GM12878 (cell line): ENCODE results near the gene PCYOX1L. TPM values are rescaled to one million over a fixed set of nuclear protein-coding genes. Genes with fewer than 3 reads are reported as not detected.

Experiments used
- ATAC-seq: fragments of 200-7000 bp; cut with Tn5 transposase; 3 replicates; pipeline ENCODE4 v1.9.1; 2020; ENCODE audit warnings: mild to moderate bottlenecking, moderate library complexity
- BruUV-seq: library from RNA; stranded (reverse); fragments of 400-500 nt; replicated peaks from 2 replicates; lab custom pipeline; 2021; lab: Mats Ljungman, UMichigan
- CTCF ChIA-PET: fragments of 300-600 bp; sonication (Branson Sonifier 250); formaldehyde crosslinking; extraction: SDS; loops from one replicate; lab custom pipeline; 2021; ENCODE audit warnings: inconsistent platforms; lab: Yijun Ruan, JAX
- POLR2A ChIA-PET: fragments of 350-600 bp; formaldehyde crosslinking; extraction: SDS; loops from one replicate; lab custom pipeline; 2021; ENCODE audit warnings: inconsistent platforms; lab: Charles Lee
- RAD21 ChIA-PET: fragments of 300-600 bp; sonication (Branson Sonifier 250); formaldehyde crosslinking; loops from one replicate; lab custom pipeline; 2023; ENCODE audit warnings: antibody characterized with exemption; ENCODE audit not compliant: unreplicated experiment; lab: Charles Lee
- SMC1A ChIA-PET: fragments of 300-600 bp; sonication (Branson Sonifier 250); formaldehyde crosslinking; loops from one replicate; lab custom pipeline; 2023; ENCODE audit not compliant: unreplicated experiment, uncharacterized antibody; lab: Charles Lee
- DNase-seq: peaks from one replicate; pipeline ENCODE4 v3.0.0-alpha.2; 2011; ENCODE audit warnings: low read depth, low spot score
- FAIRE-seq: peaks from 3 replicates; lab custom pipeline; 2011; peaks lifted over from hg19 to GRCh38; lab: Jason Lieb, UNC
- H2AFZ ChIP-seq: 2 replicates; pipeline ENCODE4 v1.6.0; 2011; ENCODE audit warnings: low read depth, low read length, control low read depth; ENCODE audit not compliant: control insufficient read depth
- H3K27ac ChIP-seq: 2 replicates; pipeline ENCODE4 v1.5.1; 2011; ENCODE audit warnings: control low read depth; ENCODE audit not compliant: control insufficient read depth, insufficient read depth
- H3K27me3 ChIP-seq, 2 experiments: replicated peaks in 1 of 2; 2 replicates each; pipeline versions ENCODE4 v1.6.0 to v1.6.1; 2011; ENCODE audit warnings: low read length in 1 of 2; ENCODE audit not compliant: control insufficient read depth in 2 of 2, insufficient read depth in 2 of 2
- H3K36me3 ChIP-seq, 2 experiments: 2 replicates each; pipeline ENCODE4 v1.5.1; 2011; ENCODE audit warnings: low read length in 1 of 2; ENCODE audit not compliant: control insufficient read depth in 2 of 2, insufficient read depth in 2 of 2
- H3K4me1 ChIP-seq: 2 replicates; pipeline ENCODE4 v1.6.1; 2011; ENCODE audit warnings: mild to moderate bottlenecking, low read length, moderate library complexity, mixed read lengths; ENCODE audit not compliant: control insufficient read depth, insufficient read depth
- H3K4me2 ChIP-seq: 2 replicates; pipeline ENCODE4 v1.6.0; 2011; ENCODE audit warnings: control low read depth; ENCODE audit not compliant: control insufficient read depth, insufficient read depth
- H3K4me3 ChIP-seq: fragments of 200-600 bp; sonication (generic); 2 replicates; pipeline ENCODE4 v1.5.1; 2016
- H3K79me2 ChIP-seq: 2 replicates; pipeline ENCODE4 v1.6.0; 2011; ENCODE audit warnings: low read length; ENCODE audit not compliant: control insufficient read depth, insufficient read depth
- H3K9ac ChIP-seq: 2 replicates; pipeline ENCODE4 v1.8.0; 2011; ENCODE audit warnings: low read length, control low read depth, mixed read lengths; ENCODE audit not compliant: control insufficient read depth, insufficient read depth
- H3K9me3 ChIP-seq: replicated peaks from 3 replicates; pipeline ENCODE4 v1.5.1; 2011; ENCODE audit warnings: mild to moderate bottlenecking, low read length; ENCODE audit not compliant: control insufficient read depth, insufficient read depth
- H4K20me1 ChIP-seq: 2 replicates; pipeline ENCODE4 v1.6.0; 2011; ENCODE audit not compliant: control insufficient read depth, insufficient read depth
- CBX3 ChIP-seq: fragments of 200-600 bp; sonication (generic); IDR thresholded peaks from 2 replicates; pipeline ENCODE4 v1.6.1; 2016; ENCODE audit warnings: low read depth, borderline replicate concordance
- CHD2 ChIP-seq: IDR thresholded peaks from 2 replicates; pipeline ENCODE4 v1.6.1; 2011; ENCODE audit warnings: low read depth, low read length, improper control_type of control experiment, borderline replicate concordance
- FOXK2 ChIP-seq: fragments of 450-650 bp; IDR thresholded peaks from 2 replicates; pipeline ENCODE4 v1.6.1; 2017; ENCODE audit warnings: mild to moderate bottlenecking, moderate library complexity
- FOXM1 ChIP-seq: IDR thresholded peaks from 2 replicates; pipeline ENCODE4 v1.6.1; 2012; ENCODE audit warnings: low read depth, mild to moderate bottlenecking, inconsistent platforms, low read length, moderate library complexity
- HDGF ChIP-seq: fragments of 450-650 bp; IDR thresholded peaks from 2 replicates; pipeline ENCODE4 v1.6.1; 2016; ENCODE audit warnings: antibody characterized with exemption
- KDM1A ChIP-seq: fragments of 200-600 bp; sonication (generic); IDR thresholded peaks from 2 replicates; pipeline ENCODE4 v1.6.1; 2016; ENCODE audit warnings: borderline replicate concordance
- KLF5 ChIP-seq: fragments of 450-650 bp; IDR thresholded peaks from 2 replicates; pipeline ENCODE4 v1.6.1; 2014; ENCODE audit warnings: mild to moderate bottlenecking; ENCODE audit not compliant: partially characterized antibody
- MEF2B ChIP-seq: fragments of 450-650 bp; IDR thresholded peaks from 2 replicates; pipeline ENCODE4 v1.6.1; 2018; ENCODE audit warnings: mild to moderate bottlenecking, moderate library complexity; ENCODE audit not compliant: partially characterized antibody, poor library complexity, severe bottlenecking
- MTA3 ChIP-seq: IDR thresholded peaks from 2 replicates; pipeline ENCODE4 v1.6.1; 2012; ENCODE audit warnings: low read length, inconsistent platforms, borderline replicate concordance
- MYC ChIP-seq: IDR thresholded peaks from 2 replicates; pipeline ENCODE4 v1.6.1; 2011; ENCODE audit warnings: mild to moderate bottlenecking, low read length, moderate library complexity, inconsistent platforms; ENCODE audit not compliant: insufficient read depth, insufficient replicate concordance, insufficient read length, severe bottlenecking
- NFXL1 ChIP-seq: fragments of 450-650 bp; IDR thresholded peaks from 2 replicates; pipeline ENCODE4 v1.6.1; 2017; ENCODE audit warnings: antibody characterized with exemption, mild to moderate bottlenecking, borderline replicate concordance
- PAX8 ChIP-seq: fragments of 450-650 bp; IDR thresholded peaks from 2 replicates; pipeline ENCODE4 v1.6.1; 2017; ENCODE audit warnings: mild to moderate bottlenecking, moderate library complexity
- TAF1 ChIP-seq: IDR thresholded peaks from 2 replicates; pipeline ENCODE4 v1.6.1; 2011; ENCODE audit warnings: mild to moderate bottlenecking, low read depth, low read length, borderline replicate concordance
- TCF12 ChIP-seq: IDR thresholded peaks from 2 replicates; pipeline ENCODE4 v1.6.1; 2011; ENCODE audit warnings: low read depth, mild to moderate bottlenecking, low read length
- ZNF687 ChIP-seq: fragments of 450-650 bp; IDR thresholded peaks from 2 replicates; pipeline ENCODE4 v1.6.1; 2017; ENCODE audit warnings: mild to moderate bottlenecking, moderate library complexity
- WGBS: methylation state at CpG from one replicate; pipeline ENCODE4 v1.1.6; 2016; ENCODE audit warnings: low lambda C conversion rate; ENCODE audit not compliant: insufficient replicate concordance, insufficient coverage; ENCODE audit errors: missing lambda C conversion rate; 5-methylcytosine and 5-hydroxymethylcytosine counted together
- in situ Hi-C: fragments of 300-500 bp; cut with MboI; formaldehyde crosslinking; loops from 9 replicates; pipeline ENCODE4 v1.14.3; 2018; ENCODE audit warnings: mixed read lengths
- intact Hi-C: fragments of 100-400 bp; cut with micrococcal nuclease; formaldehyde crosslinking; loops from one replicate; pipeline ENCODE4 v1.14.2; 2022; ENCODE audit not compliant: unreplicated experiment
- polyA plus RNA-seq, 11 experiments: library from polyadenylated mRNA; depleted of rRNA in 4 of 11; unstranded in 6 of 11; stranded (reverse) in 5 of 11; fragments of >200 nt; fragmentation: Nextera tagmentation in 4 of 11; fragmentation: Illumina TruSeq in 1 of 11; extraction: Ambion mirVana in 4 of 11; extraction: Trizol in 1 of 11; gene quantifications; 1 replicate in 1 of 11; 2 replicates in 10 of 11; pipeline versions ENCODE4 v1.2.1 to v1.2.3, GENCODE V29; 2011 to 2016; ENCODE audit warnings: inconsistent platforms in 2 of 11, missing spikeins in 2 of 11, low read depth in 1 of 11
- total RNA-seq, 4 experiments: library from RNA; depleted of rRNA in 3 of 4; stranded (reverse); fragments of >200 nt in 3 of 4; fragmentation: Illumina TruSeq in 1 of 4; extraction: Trizol in 1 of 4; gene quantifications; 2 replicates each; pipeline versions ENCODE4 v1.2.1 to v1.2.3, GENCODE V29; 2013 to 2021
- TF ChIP-seq, protein P1 (sequence below): fragments of 450-650 bp; IDR thresholded peaks from 2 replicates; pipeline ENCODE4 v1.6.1; 2017; ENCODE audit warnings: mild to moderate bottlenecking

The PCYOX1L gene
- total and polyA plus RNA-seq, 10 of the 15 experiments (the other 5 are each of a cell fraction or from before 2014, with no cell fraction given): 2.9 to 17.0 (median 12.9) TPM

GRCh38 chr5:149389552-149390495 lies 32.0 kb downstream of the PCYOX1L start:
- H3K4me3 ChIP-seq: no peak overlapping the region
- no peaks in the 10 kb centered on the region for H3K79me2 ChIP-seq
- H3K27ac ChIP-seq: no peak overlapping the region
- SMC1A ChIA-PET: interaction anchor here (0.8 to 2.3 kb wide), 6 partner anchors 42 to 229 kb away, joined by 3 to 5 read pairs (median 4); no protein-coding TSS in a partner anchor
- in situ Hi-C loops (no loop called here), intact Hi-C loops (no loop called here)
- H3K9me3 ChIP-seq: no peaks in the 10 kb centered on the region
- no TSS peak for BruUV-seq
- 23% methylated on average over 11 of the region's 11 CpGs for WGBS
- POLR2A ChIA-PET: interaction anchor here (0.6 kb wide), 1 partner anchor 53 kb away, joined by 3 read pairs; no protein-coding TSS in a partner anchor
- H3K4me1 ChIP-seq: no peaks in the 10 kb centered on the region
- ATAC-seq: no peak
- H2AFZ ChIP-seq: no peak overlapping the region
- no peaks in the 10 kb centered on the region for H4K20me1 ChIP-seq
- H3K27me3 ChIP-seq: peaks cover 2% of the 10 kb centered on the region in 2 experiments; a peak in 2 of 4 replicates
- FAIRE-seq: no peak
- CTCF ChIA-PET: interaction anchor here (0.6 to 12.8 kb wide), 13 partner anchors 8 to 177 kb away, joined by 3 to 137 read pairs (median 4); no protein-coding TSS in a partner anchor
- no peak overlapping the region for H3K9ac ChIP-seq
- DNase-seq: no peak
- RAD21 ChIA-PET: interaction anchor here (0.6 to 1.6 kb wide), 2 partner anchors 11 to 33 kb away, joined by 3 to 4 read pairs; no protein-coding TSS in a partner anchor
- no peaks in the 10 kb centered on the region for H3K36me3 ChIP-seq
- H3K4me2 ChIP-seq: no peak overlapping the region
- TF ChIP-seq PAX8 (no peak), TCF12 (no peak), TAF1 (no peak), NFXL1 (no peak), KDM1A (no peak), MTA3 (no peak), HDGF (no peak), ZNF687 (no peak), FOXK2 (no peak), FOXM1 (no peak), KLF5 (no peak), CHD2 (no peak), CBX3 (no peak), MEF2B (no peak), MYC (no peak)
- TF ChIP-seq, protein P1, sequence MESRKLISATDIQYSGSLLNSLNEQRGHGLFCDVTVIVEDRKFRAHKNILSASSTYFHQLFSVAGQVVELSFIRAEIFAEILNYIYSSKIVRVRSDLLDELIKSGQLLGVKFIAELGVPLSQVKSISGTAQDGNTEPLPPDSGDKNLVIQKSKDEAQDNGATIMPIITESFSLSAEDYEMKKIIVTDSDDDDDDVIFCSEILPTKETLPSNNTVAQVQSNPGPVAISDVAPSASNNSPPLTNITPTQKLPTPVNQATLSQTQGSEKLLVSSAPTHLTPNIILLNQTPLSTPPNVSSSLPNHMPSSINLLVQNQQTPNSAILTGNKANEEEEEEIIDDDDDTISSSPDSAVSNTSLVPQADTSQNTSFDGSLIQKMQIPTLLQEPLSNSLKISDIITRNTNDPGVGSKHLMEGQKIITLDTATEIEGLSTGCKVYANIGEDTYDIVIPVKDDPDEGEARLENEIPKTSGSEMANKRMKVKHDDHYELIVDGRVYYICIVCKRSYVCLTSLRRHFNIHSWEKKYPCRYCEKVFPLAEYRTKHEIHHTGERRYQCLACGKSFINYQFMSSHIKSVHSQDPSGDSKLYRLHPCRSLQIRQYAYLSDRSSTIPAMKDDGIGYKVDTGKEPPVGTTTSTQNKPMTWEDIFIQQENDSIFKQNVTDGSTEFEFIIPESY: no peak
